Adrenal gland (tissue), 12 donors: ENCODE data around the gene ARHGAP26. TPM values are rescaled to one million over a fixed set of nuclear protein-coding genes. Genes with fewer than 3 reads are reported as not detected.

Experiments
- DNase-seq, 7 donors: peaks; one replicate each; pipeline ENCODE4 v3.0.0-alpha.2; 2019 to 2020
- H3K27ac ChIP-seq, 5 donors: fragments of 200-600 bp; sonication (generic) in 4 of 5; 1 replicate in 3 of 5; 2 replicates in 2 of 5; pipeline versions ENCODE4 v1.5.1 to v1.8.0; 2016 to 2020; ENCODE audit warnings: mild to moderate bottlenecking in 1 of 5
- H3K27me3 ChIP-seq: fragments of 200-600 bp; 2 replicates; pipeline ENCODE4 v1.8.0; 2021
- H3K36me3 ChIP-seq, 2 donors: fragments of 200-600 bp; replicated peaks in 1 of 2; 1 replicate in 1 of 2; 2 replicates in 1 of 2; pipeline versions ENCODE4 v1.5.1 to v1.8.0; 2018 to 2022
- H3K4me1 ChIP-seq, 2 donors: fragments of 200-600 bp; replicated peaks in 1 of 2; 1 replicate in 1 of 2; 2 replicates in 1 of 2; pipeline versions ENCODE4 v1.5.1 to v1.8.0; 2018 to 2021
- H3K4me3 ChIP-seq, 4 donors: fragments of 200-600 bp; sonication (generic) in 3 of 4; one replicate each; pipeline ENCODE4 v1.5.1; 2016 to 2018
- H3K9me3 ChIP-seq, 3 donors: fragments of 200-600 bp; sonication (generic) in 1 of 3; replicated peaks in 1 of 3; 1 replicate in 2 of 3; 2 replicates in 1 of 3; pipeline versions ENCODE4 v1.5.1 to v1.8.0; 2016 to 2021
- POLR2A ChIP-seq, 2 donors: fragments of 450-650 bp; IDR thresholded peaks; one replicate each; pipeline ENCODE4 v1.6.1; 2017; ENCODE audit warnings: antibody characterized with exemption in 2 of 2, mild to moderate bottlenecking in 2 of 2, moderate library complexity in 1 of 2
- WGBS, 4 donors: extraction: QIAGEN DNeasy Blood & Tissue Kit in 2 of 4; methylation state at CpG; one replicate each; pipeline versions ENCODE4 v1.1.5 to v1.1.7; 2013 to 2017; 5-methylcytosine and 5-hydroxymethylcytosine counted together
- intact Hi-C, 2 donors: fragments of 100-400 bp; cut with DNase I; formaldehyde crosslinking; loops; one replicate each; pipeline versions ENCODE4 v1.14.1 to v1.15.0; 2022 to 2023
- polyA plus RNA-seq, 3 donors: library from polyadenylated mRNA; stranded (reverse); fragments of 200-250 nt in 2 of 3; fragments of 350-450 nt in 1 of 3; fragmentation: Illumina TruSeq in 1 of 3; extraction: RNeasy Lipid Tissue Mini Kit (QIAGEN cat#74804) in 1 of 3; gene quantifications; one replicate each; pipeline ENCODE4 v1.2.3, GENCODE V29; 2013 to 2014
- total RNA-seq, 9 donors: library from RNA; depleted of rRNA in 4 of 9; stranded (reverse); fragments of >200 nt in 4 of 9; fragments of 120-200 nt in 1 of 9; fragmentation: NEBNext Ultra II Directional in 1 of 9; extraction: Animal tissue kit (Norgen Biotek cat#: 25700) in 1 of 9; gene quantifications; one replicate each; pipeline versions ENCODE4 v1.1.0 to v1.2.4, GENCODE V29; 2013 to 2023
- TF ChIP-seq, protein P1 (sequence below), 6 experiments: fragments of 450-650 bp in 4 of 6; fragments of 200-600 bp in 2 of 6; sonication (generic) in 1 of 6; IDR thresholded peaks; 1 replicate in 5 of 6; 2 replicates in 1 of 6; pipeline versions ENCODE4 v1.5.1 to v1.8.0; 2016 to 2021; ENCODE audit warnings: antibody characterized with exemption in 6 of 6, mild to moderate bottlenecking in 2 of 6, moderate library complexity in 1 of 6
- donor health status: healthy with polysubstance abuse.
- donor health status: Bipolar disorder and iron deficiency.
- donor health status: DM: yes; HTN: yes; CAD: no.
- donor health status: DM: no; HTN: no; CAD: no.
- donor health status: DM: no; HTN: no; CAD: no.
- donor health status: DM: yes; HTN: yes; CAD: no.

Gene ARHGAP26
- total and polyA plus RNA-seq, 12 donors, result 3.0 to 21.7 (median 10.8) TPM

GRCh38 chr5:142913728-142914338, 143.7 kb downstream of the ARHGAP26 start:
- peaks cover 0 to 23% of the 10 kb centered on the region in 2 donors for H3K36me3 ChIP-seq
- TF ChIP-seq, protein P1, sequence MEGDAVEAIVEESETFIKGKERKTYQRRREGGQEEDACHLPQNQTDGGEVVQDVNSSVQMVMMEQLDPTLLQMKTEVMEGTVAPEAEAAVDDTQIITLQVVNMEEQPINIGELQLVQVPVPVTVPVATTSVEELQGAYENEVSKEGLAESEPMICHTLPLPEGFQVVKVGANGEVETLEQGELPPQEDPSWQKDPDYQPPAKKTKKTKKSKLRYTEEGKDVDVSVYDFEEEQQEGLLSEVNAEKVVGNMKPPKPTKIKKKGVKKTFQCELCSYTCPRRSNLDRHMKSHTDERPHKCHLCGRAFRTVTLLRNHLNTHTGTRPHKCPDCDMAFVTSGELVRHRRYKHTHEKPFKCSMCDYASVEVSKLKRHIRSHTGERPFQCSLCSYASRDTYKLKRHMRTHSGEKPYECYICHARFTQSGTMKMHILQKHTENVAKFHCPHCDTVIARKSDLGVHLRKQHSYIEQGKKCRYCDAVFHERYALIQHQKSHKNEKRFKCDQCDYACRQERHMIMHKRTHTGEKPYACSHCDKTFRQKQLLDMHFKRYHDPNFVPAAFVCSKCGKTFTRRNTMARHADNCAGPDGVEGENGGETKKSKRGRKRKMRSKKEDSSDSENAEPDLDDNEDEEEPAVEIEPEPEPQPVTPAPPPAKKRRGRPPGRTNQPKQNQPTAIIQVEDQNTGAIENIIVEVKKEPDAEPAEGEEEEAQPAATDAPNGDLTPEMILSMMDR (IDR thresholded peaks at IDR 0.05), result no peak
- no peak for TF ChIP-seq POLR2A (IDR thresholded peaks at IDR 0.05)

GRCh38 chr5:142915038-142915437, 144.9 kb downstream of the ARHGAP26 start:
- intact Hi-C loops, result no loop called here
- Histone ChIP-seq H3K36me3 (peaks cover 0 to 23% of the 10 kb centered on the region in 2 donors), H3K27me3 (no peaks in the 10 kb centered on the region), H3K4me1 (no peaks in the 10 kb centered on the region), H3K27ac (no peak overlapping the region), H3K4me3 (no peak overlapping the region), H3K9me3 (no peaks in the 10 kb centered on the region)
- DNase-seq, result no peak
- WGBS, 4 donors, result 93 to 96% (median 94%) methylated on average over 8 of the region's 8 CpGs
- TF ChIP-seq POLR2A (IDR thresholded peaks at IDR 0.05), result no peak
- TF ChIP-seq, protein P1 (IDR thresholded peaks at IDR 0.05), result no peak

More at GRCh38 chr5:142913728-142914338, 143.7 kb downstream of the ARHGAP26 start:
- Histone ChIP-seq H3K9me3 (no peaks in the 10 kb centered on the region), H3K27me3 (no peaks in the 10 kb centered on the region), H3K4me3 (no peak overlapping the region), H3K27ac (no peak overlapping the region), H3K4me1 (no peaks in the 10 kb centered on the region)
- 87 to 91% (median 88%) methylated on average over 9 of the region's 9 CpGs for WGBS, 4 donors
- intact Hi-C loops, result no loop called here
- no peak for DNase-seq

DNA sequence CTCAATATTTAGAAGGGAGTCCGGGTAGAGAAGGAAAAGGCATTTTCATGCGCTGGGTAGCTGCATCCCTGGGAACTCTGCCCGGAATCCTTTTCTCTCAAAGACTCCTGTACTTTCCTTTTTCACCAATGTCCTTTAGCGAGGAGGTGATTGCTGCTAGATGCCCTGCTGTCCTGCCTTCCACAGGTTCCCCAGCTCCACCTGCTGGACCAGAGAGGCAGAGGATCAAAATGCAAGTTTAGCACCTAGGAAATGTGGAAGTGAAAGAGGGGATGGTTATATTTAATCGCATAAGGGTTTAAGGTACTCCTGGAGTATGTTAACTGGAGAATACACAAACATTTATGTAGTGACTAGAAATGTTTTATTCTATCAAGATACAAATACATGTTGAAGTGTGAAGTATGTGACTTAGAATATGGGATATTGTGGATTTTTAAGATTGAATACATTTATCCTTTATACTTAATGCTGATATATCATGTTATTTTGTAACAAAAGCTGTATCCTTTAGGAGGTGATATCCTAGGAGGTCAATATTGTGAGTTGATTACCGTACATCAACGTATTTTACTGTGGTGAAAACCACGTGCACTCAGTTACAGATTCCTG, 145.7 kb downstream of the ARHGAP26 start:
- intact Hi-C loops, result no loop called here
- no peak for TF ChIP-seq POLR2A (IDR thresholded peaks at IDR 0.05)
- TF ChIP-seq, protein P1 (IDR thresholded peaks at IDR 0.05), result peak in 5 of 6 experiments; percentile 16 to 41 (median 29)
- DNase-seq, result peak in 4 of 7 donors; percentile 18 to 40 (median 28)
- Histone ChIP-seq H3K9me3 (no peaks in the 10 kb centered on the region), H3K36me3 (peaks cover 0 to 19% of the 10 kb centered on the region in 2 donors), H3K27me3 (no peaks in the 10 kb centered on the region), H3K4me1 (no peaks in the 10 kb centered on the region), H3K27ac (no peak overlapping the region), H3K4me3 (no peak overlapping the region)
- 63 to 68% (median 66%) methylated on average over 8 of the region's 8 CpGs for WGBS, 4 donors

DNA sequence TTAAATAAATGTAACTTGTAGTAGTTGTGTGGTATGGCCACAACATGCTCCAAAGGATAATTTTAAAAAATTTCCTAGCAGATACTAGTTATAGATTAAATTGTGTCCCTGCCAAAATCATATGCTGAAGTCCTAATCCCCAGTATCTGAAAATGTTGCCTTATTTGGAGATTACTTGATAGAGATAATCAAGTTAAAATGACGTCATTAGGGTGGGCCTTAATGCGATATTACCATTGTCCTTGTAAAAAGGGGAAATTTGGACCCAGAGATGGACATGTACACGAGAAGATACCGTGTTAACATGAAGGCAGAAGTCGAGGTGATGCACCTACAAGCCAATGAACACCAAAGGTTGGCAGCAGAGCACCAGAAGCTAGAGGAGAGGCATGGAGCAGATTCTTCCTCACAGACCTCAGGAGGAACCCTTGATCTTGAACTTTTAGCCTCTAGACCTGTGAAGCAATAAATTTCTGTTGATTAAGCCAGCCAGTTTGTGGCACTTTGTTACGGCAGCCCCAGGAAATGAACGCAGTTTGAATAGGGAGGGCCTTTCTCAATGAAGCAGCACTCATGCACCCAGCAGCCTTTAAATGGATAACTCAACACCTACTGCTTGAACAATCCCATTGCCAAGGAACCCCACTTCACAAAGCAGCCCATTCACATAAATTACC, 148.9 kb downstream of the ARHGAP26 start:
- WGBS, 4 donors, result 78 to 88% (median 82%) methylated on average over 7 of the region's 7 CpGs

More for the DNA sequence above, 148.9 kb downstream of the ARHGAP26 start:
- intact Hi-C loops, result no loop called here
- H3K4me1 ChIP-seq, result peaks cover 0 to 11% of the 10 kb centered on the region in 2 donors
- peaks cover 0 to 6% of the 10 kb centered on the region in 2 donors for H3K36me3 ChIP-seq
- no peaks in the 10 kb centered on the region for H3K27me3 ChIP-seq
- H3K9me3 ChIP-seq, result no peaks in the 10 kb centered on the region
- no peak for DNase-seq
- no peak overlapping the region for H3K4me3 ChIP-seq
- no peak for TF ChIP-seq POLR2A (IDR thresholded peaks at IDR 0.05)
- TF ChIP-seq, protein P1 (IDR thresholded peaks at IDR 0.05), result no peak
- no peak overlapping the region for H3K27ac ChIP-seq
